ENCODE results near the gene SLC6A4. TPM values are rescaled to one million over a fixed set of nuclear protein-coding genes. Genes with fewer than 3 reads are reported as not detected.
"Not testable (repeated sequence)": the region's sequence is repeated elsewhere in the genome, so short reads cannot be mapped to it uniquely, and the experiment has no call there.

The SLC6A4 gene
- total RNA-seq, 8 experiments from 2014 or later: 0.11 to 0.62 (median 0.29) TPM

GRCh38 chr17:30209930-30210329 lies 25.6 kb downstream of the SLC6A4 start:
- ATAC-seq (replicated peaks in 6 of 8): peak in 3 of 8 experiments; percentile 83 to 98 (median 97)
- WGBS, 10 experiments: 28 to 100% (median 63%) methylated on average over 1 to 7 of the region's 7 CpGs; no CpG with 5 or more reads in 1 of the 10 experiments
- Histone ChIP-seq H3K4me1 (replicated peaks in 1 of 2) (no peaks in the 10 kb centered on the region), H3K4me3 (no peak overlapping the region), H3K27ac (no peak overlapping the region)
- in situ Hi-C loops (cut with MboI; ENCODE audit: low pct_unique_long_range_greater_than_20kb in 2 of 9, low sequenced_read_pairs in 9 of 9, unreplicated experiment in 9 of 9): no loop called here

GRCh38 chr17:30208214-30208613 lies 27.3 kb downstream of the SLC6A4 start:
- no peak for ATAC-seq (replicated peaks in 6 of 8)
- in situ Hi-C loops (cut with MboI; ENCODE audit: low pct_unique_long_range_greater_than_20kb in 2 of 9, low sequenced_read_pairs in 9 of 9, unreplicated experiment in 9 of 9): no loop called here
- 33 to 100% (median 82%) methylated on average over 1 to 3 of the region's 3 CpGs; no CpG with 5 or more reads in 4 of the 10 experiments for WGBS, 10 experiments
- Histone ChIP-seq H3K4me1 (replicated peaks in 1 of 2) (no peaks in the 10 kb centered on the region), H3K4me3 (no peak overlapping the region), H3K27ac (no peak overlapping the region)

- in situ Hi-C loops (cut with MboI; ENCODE audit: low pct_unique_long_range_greater_than_20kb in 2 of 9, low sequenced_read_pairs in 9 of 9, unreplicated experiment in 9 of 9): no loop called here
- H3K27ac ChIP-seq: no peak overlapping the region
- no peak for ATAC-seq (replicated peaks in 6 of 8)
- WGBS, 10 experiments: 83 to 97% (median 90%) methylated on average over 4 to 7 of the region's 9 CpGs; no CpG with 5 or more reads in 5 of the 10 experiments
- no peak overlapping the region for H3K4me3 ChIP-seq
- H3K4me1 ChIP-seq (replicated peaks in 1 of 2): no peaks in the 10 kb centered on the region
Observed at GRCh38 chr17:30207655-30208054, 27.8 kb downstream of the SLC6A4 start.

GRCh38 chr17:30203471-30203981 lies 32.0 kb downstream of the SLC6A4 start:
- Histone ChIP-seq H3K27ac (no peak overlapping the region), H3K4me1 (replicated peaks in 1 of 2) (no peaks in the 10 kb centered on the region), H3K4me3 (no peak overlapping the region)
- no peak for ATAC-seq (replicated peaks in 6 of 8)
- WGBS, 10 experiments: 72 to 100% (median 86%) methylated on average over 2 to 4 of the region's 6 CpGs; no CpG with 5 or more reads in 3 of the 10 experiments
- in situ Hi-C loops (cut with MboI; ENCODE audit: low pct_unique_long_range_greater_than_20kb in 2 of 9, low sequenced_read_pairs in 9 of 9, unreplicated experiment in 9 of 9): no loop called here

GRCh38 chr17:30200656-30201055 lies 34.8 kb downstream of the SLC6A4 start:
- 70 to 97% (median 83%) methylated on average over 2 to 5 of the region's 9 CpGs; no CpG with 5 or more reads in 2 of the 10 experiments for WGBS, 10 experiments
- peak in 1 of 8 experiments; percentile 71 for ATAC-seq (replicated peaks in 6 of 8)
- in situ Hi-C loops (cut with MboI; ENCODE audit: low pct_unique_long_range_greater_than_20kb in 2 of 9, low sequenced_read_pairs in 9 of 9, unreplicated experiment in 9 of 9): not testable (repeated sequence)

GRCh38 chr17:30200106-30200505 lies 35.4 kb downstream of the SLC6A4 start:
- Histone ChIP-seq H3K4me3 (no peak overlapping the region), H3K4me1 (replicated peaks in 1 of 2) (no peaks in the 10 kb centered on the region), H3K27ac (no peak overlapping the region)
- 50 to 93% (median 85%) methylated on average over 2 to 10 of the region's 10 CpGs; no CpG with 5 or more reads in 3 of the 10 experiments for WGBS, 10 experiments
- in situ Hi-C loops (cut with MboI; ENCODE audit: low pct_unique_long_range_greater_than_20kb in 2 of 9, low sequenced_read_pairs in 9 of 9, unreplicated experiment in 9 of 9): no loop called here
- ATAC-seq (replicated peaks in 6 of 8): peak in 1 of 8 experiments; percentile 12

More at GRCh38 chr17:30200656-30201055, 34.8 kb downstream of the SLC6A4 start:
- H3K27ac ChIP-seq; H3K4me3 ChIP-seq; H3K4me1 ChIP-seq (replicated peaks in 1 of 2): not testable (repeated sequence)

- ATAC-seq (replicated peaks in 6 of 8): no peak
- WGBS, 10 experiments: 40 to 93% (median 73%) methylated on average over 1 to 5 of the region's 5 CpGs; no CpG with 5 or more reads in 2 of the 10 experiments
- H3K4me3 ChIP-seq: no peak overlapping the region
- H3K4me1 ChIP-seq (replicated peaks in 1 of 2): no peaks in the 10 kb centered on the region
- in situ Hi-C loops (cut with MboI; ENCODE audit: low pct_unique_long_range_greater_than_20kb in 2 of 9, low sequenced_read_pairs in 9 of 9, unreplicated experiment in 9 of 9): no loop called here
- H3K27ac ChIP-seq: no peak overlapping the region
Observed at GRCh38 chr17:30199600-30199999, 35.9 kb downstream of the SLC6A4 start.

- ATAC-seq (replicated peaks in 6 of 8): no peak
- WGBS, 10 experiments: 63 to 100% (median 83%) methylated on average over 1 to 4 of the region's 4 CpGs; no CpG with 5 or more reads in 3 of the 10 experiments
- H3K4me1 ChIP-seq (replicated peaks in 1 of 2): no peaks in the 10 kb centered on the region
- H3K4me3 ChIP-seq: no peak overlapping the region
- in situ Hi-C loops (cut with MboI; ENCODE audit: low pct_unique_long_range_greater_than_20kb in 2 of 9, low sequenced_read_pairs in 9 of 9, unreplicated experiment in 9 of 9): no loop called here
- H3K27ac ChIP-seq: no peak overlapping the region
Observed at GRCh38 chr17:30197416-30197815, 38.1 kb downstream of the SLC6A4 start.

- ATAC-seq (replicated peaks in 6 of 8): no peak
- in situ Hi-C loops (cut with MboI; ENCODE audit: low pct_unique_long_range_greater_than_20kb in 2 of 9, low sequenced_read_pairs in 9 of 9, unreplicated experiment in 9 of 9): no loop called here
- 62 to 100% (median 89%) methylated on average over 2 to 3 of the region's 3 CpGs for WGBS, 10 experiments
- Histone ChIP-seq H3K4me1 (replicated peaks in 1 of 2) (no peaks in the 10 kb centered on the region), H3K27ac (no peak overlapping the region), H3K4me3 (no peak overlapping the region)
Observed at GRCh38 chr17:30196504-30196903, 39.0 kb downstream of the SLC6A4 start.

GRCh38 chr17:30191072-30191471 lies 44.4 kb downstream of the SLC6A4 start:
- no peak overlapping the region for H3K27ac ChIP-seq
- in situ Hi-C loops (cut with MboI; ENCODE audit: low pct_unique_long_range_greater_than_20kb in 2 of 9, low sequenced_read_pairs in 9 of 9, unreplicated experiment in 9 of 9): no loop called here
- ATAC-seq (replicated peaks in 6 of 8): peak in 1 of 8 experiments; percentile 41
- no peaks in the 10 kb centered on the region for H3K4me1 ChIP-seq (replicated peaks in 1 of 2)
- no peak overlapping the region for H3K4me3 ChIP-seq
- WGBS, 10 experiments: 57 to 100% (median 71%) methylated on average over 1 to 2 of the region's 2 CpGs; no CpG with 5 or more reads in 3 of the 10 experiments

- Histone ChIP-seq H3K27ac (no peak overlapping the region), H3K4me3 (no peak overlapping the region), H3K4me1 (replicated peaks in 1 of 2) (no peaks in the 10 kb centered on the region)
- WGBS, 10 experiments: 71 to 100% (median 97%) methylated on average over 1 to 5 of the region's 5 CpGs
- ATAC-seq (replicated peaks in 6 of 8): no peak
- in situ Hi-C loops (cut with MboI; ENCODE audit: low pct_unique_long_range_greater_than_20kb in 2 of 9, low sequenced_read_pairs in 9 of 9, unreplicated experiment in 9 of 9): no loop called here
Observed at GRCh38 chr17:30188211-30188939, 47.1 kb downstream of the SLC6A4 start.

- 29 to 100% (median 90%) methylated on average over 1 to 2 of the region's 2 CpGs; no CpG with 5 or more reads in 2 of the 10 experiments for WGBS, 10 experiments
- in situ Hi-C loops (cut with MboI; ENCODE audit: low pct_unique_long_range_greater_than_20kb in 2 of 9, low sequenced_read_pairs in 9 of 9, unreplicated experiment in 9 of 9): no loop called here
Observed at GRCh38 chr17:30187573-30187972, 47.9 kb downstream of the SLC6A4 start.

GRCh38 chr17:30186761-30187160 lies 48.7 kb downstream of the SLC6A4 start:
- WGBS, 10 experiments: 67 to 100% (median 100%) methylated on average over 1 of the region's 1 CpG
- no peak for ATAC-seq (replicated peaks in 6 of 8)
- in situ Hi-C loops (cut with MboI; ENCODE audit: low pct_unique_long_range_greater_than_20kb in 2 of 9, low sequenced_read_pairs in 9 of 9, unreplicated experiment in 9 of 9): no loop called here
- H3K4me3 ChIP-seq: no peak overlapping the region
- no peak overlapping the region for H3K27ac ChIP-seq
- H3K4me1 ChIP-seq (replicated peaks in 1 of 2): no peaks in the 10 kb centered on the region

More at GRCh38 chr17:30187573-30187972, 47.9 kb downstream of the SLC6A4 start:
- no peak overlapping the region for H3K27ac ChIP-seq
- H3K4me3 ChIP-seq: no peak overlapping the region
- ATAC-seq (replicated peaks in 6 of 8): peak in 2 of 8 experiments; percentile 61 to 77
- no peaks in the 10 kb centered on the region for H3K4me1 ChIP-seq (replicated peaks in 1 of 2)

Measured in motor neuron (in vitro differentiated cells).